C4-2B (cell line): ENCODE measurements around the gene DLGAP1.

Experiments
- CTCF ChIP-seq: fragments of 450-650 bp; conservative IDR thresholded peaks from 2 replicates; pipeline ENCODE4 v1.5.1; 2017; ENCODE audit warnings: mild to moderate bottlenecking
- ZFX ChIP-seq: fragments of 450-650 bp; IDR thresholded peaks from 2 replicates; pipeline ENCODE4 v1.6.1; 2017

GRCh38 chr18:3852321-3852720 is 602.8 kb downstream of the DLGAP1 start:
- no peak for TF ChIP-seq CTCF
- TF ChIP-seq ZFX, result no peak
